Activated CD4-positive, alpha-beta T cell treated with anti-CD3 and anti-CD28 coated beads for 24 hours (primary cell): ENCODE measurements around the gene KIAA1671.
A peak's percentile ranks its signal among the peaks of the same experiment; 100 is the strongest.
"Not testable (repeated sequence)": the region's sequence is repeated elsewhere in the genome, so short reads cannot be mapped to it uniquely, and the experiment has no call there.

Experiments
- DNase-seq, 2 donors: peaks; one replicate each; pipeline ENCODE4 v3.0.0-alpha.2; 2020; ENCODE audit warnings: low read depth in 2 of 2

The KIAA1671 gene

GRCh38 chr22:25200967-25201366 lies 248.5 kb downstream of the KIAA1671 start:
- DNase-seq: no peak

GRCh38 chr22:25201557-25202273 lies 249.2 kb downstream of the KIAA1671 start:
- DNase-seq: no peak

- peak; percentile 29 to 42 for DNase-seq
These were observed 249.9 kb downstream of the KIAA1671 start for GRCh38 chr22:25202290-25202921.

GRCh38 chr22:25203082-25203481 lies 250.6 kb downstream of the KIAA1671 start:
- DNase-seq: no peak

GRCh38 chr22:25204547-25204946 lies 252.0 kb downstream of the KIAA1671 start:
- DNase-seq: not testable (repeated sequence)

GRCh38 chr22:25205847-25206246 lies 253.3 kb downstream of the KIAA1671 start:
- DNase-seq: no peak

GRCh38 chr22:25206998-25207397 lies 254.5 kb downstream of the KIAA1671 start:
- no peak for DNase-seq

DNA sequence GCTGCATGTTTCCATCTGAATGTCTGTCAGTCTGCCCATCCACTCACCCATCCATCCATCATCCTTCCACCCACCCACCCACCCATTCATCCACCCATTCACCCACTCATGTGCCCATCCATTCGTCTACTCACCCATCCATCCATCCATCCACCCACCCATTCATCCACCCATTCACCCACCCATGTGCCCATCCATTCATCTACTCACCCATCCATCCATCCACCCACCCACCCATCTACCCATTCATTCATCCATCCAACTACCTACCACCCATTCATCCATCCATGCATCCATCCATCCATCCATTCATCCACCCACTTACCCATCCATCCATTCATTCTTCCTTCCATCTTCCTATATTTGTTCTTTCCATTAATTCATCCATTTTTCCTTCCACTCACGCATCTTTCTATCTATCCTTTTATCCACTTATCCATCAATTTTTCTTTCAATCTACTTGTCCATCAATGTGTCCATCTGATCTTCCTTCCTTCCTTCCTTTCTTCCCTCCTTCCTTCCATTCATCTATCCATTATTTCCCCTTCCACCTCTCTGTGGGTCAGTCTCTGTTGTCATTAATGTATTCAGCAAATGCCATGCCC lies 255.1 kb downstream of the KIAA1671 start:
- DNase-seq: no peak

DNA sequence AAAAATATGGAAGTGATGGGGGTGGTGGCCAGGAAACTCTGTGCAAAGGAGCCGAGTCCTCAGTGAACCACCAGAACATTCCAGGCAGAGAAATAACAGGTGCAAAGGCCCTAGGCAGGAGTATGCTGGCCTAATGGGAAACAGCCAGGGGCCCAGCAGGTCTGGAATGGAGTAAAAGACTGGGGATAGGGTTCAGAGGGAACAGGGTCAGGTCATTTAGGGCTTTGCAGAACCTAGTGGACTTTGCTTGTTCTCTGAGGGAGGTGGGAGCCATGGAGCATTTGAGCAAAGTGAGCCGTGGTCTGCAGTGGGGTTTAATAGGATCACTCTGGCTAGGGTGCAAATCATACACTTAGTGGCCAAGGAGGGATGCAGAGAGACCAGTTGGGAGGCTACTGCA lies 255.8 kb downstream of the KIAA1671 start:
- no peak for DNase-seq

DNA sequence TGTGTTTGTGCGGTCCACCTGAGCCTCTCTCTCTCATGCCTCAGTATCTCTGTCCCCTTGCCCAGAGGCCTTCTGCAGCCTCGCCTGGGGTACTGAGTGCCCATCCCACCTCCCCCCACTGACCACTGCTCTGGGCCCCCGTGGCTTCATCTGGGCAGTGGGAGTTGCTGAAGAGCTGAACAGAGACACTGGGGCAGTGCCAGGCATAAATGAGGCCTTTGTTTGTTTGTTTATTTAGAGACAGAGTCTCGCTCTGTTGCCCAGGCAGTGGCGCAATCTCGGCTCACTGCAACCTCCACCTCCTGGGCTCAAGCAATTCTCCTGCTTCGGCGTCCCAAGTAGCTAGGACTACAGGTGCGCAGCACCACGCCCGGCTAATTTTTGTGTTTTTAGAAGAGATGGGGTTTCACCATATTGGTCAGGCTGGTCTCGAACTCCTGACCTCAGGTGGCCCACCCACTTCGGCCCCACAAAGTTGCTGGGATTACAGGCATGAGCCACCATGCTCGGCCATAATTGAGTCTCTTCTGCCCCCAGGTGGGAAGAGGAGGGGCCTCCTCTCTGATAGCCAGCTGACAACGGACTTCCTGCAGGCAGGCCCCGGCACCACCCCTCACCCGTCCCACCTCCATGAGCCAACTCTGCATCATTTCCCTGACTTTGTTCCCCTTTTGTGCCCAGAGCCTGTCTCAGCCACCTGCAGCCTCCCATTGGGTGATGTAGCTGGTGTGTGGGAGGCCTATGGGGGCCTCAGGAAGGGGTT lies 256.4 kb downstream of the KIAA1671 start:
- DNase-seq: no peak

- no peak for DNase-seq
These were observed 258.3 kb downstream of the KIAA1671 start for GRCh38 chr22:25210793-25211192.

- no peak for DNase-seq
These were observed 259.8 kb downstream of the KIAA1671 start for GRCh38 chr22:25212337-25212736.

GRCh38 chr22:25213221-25213620 lies 260.7 kb downstream of the KIAA1671 start:
- no peak for DNase-seq

DNA sequence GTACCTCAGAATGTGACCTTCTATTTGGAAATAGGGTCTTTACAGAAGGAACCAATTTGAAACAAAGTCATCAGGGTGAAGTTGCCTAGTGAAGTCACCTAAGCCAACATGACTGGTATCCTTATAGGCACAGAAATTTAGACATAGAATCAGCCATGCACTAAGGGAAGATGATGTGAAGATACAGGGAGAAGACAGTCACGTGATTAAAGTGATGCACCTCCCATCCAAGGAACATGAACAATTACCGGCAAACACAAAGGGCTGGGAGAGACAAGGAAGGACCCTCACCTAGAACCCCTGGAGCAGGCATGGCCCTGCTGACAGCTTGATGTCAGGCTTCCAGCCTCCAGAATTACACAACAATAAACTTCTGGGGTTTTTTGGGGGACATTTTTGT lies 263.7 kb downstream of the KIAA1671 start:
- DNase-seq: no peak

DNA sequence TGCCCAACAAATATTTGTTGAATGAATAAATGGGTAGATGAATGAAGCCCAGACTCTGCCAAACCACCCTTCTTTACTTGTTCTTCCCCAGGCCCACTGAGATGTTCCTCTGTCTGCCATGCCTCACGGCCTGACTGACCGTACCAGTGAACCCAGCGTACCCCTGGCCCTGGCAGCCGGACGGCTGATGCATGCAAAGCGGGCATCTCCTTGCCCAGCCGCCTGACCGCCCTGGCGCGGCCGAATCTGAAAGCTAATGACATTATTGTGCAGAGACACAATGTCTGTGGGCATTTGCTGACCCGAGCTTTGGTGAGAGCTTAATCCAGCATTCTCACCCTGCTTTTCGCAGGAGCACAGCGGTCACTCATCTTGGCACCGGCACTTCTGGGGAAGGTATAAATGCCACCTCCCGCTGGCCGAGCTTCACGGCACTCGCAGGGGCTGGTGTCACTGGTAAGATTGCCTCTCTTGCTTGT lies 266.7 kb downstream of the KIAA1671 start, which contains the start of gene CRYBB2:
Gene CRYBB2 (plus strand): TSS at position 429 of the 479 bp plus-strand sequence. CDS start 1,791 bp downstream, outside the sequence.
- DNase-seq: no peak

DNA sequence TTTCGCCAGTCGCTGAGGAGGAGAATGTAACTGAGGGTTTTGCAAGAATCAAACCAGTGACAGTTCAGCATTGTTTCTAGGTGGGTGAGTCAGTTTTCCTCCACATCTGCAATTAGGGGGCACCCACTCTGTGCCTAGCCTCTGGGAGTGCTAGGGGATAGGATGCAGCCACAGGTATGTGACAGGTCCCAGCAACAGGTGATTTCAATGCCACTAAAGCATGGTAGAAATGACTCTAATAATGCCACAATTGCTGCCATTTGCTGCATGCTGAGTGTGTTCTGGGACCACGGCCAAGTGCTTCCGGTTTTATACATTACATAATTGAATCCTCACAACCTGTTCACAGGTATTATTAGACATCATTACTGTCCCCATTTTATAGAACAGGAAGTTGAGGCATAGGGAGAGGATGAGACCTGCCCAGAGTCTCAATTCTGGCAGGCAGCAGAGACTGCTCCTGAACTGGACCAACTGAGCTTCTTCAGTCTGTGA lies 267.5 kb downstream of the KIAA1671 start:
- no peak for DNase-seq

DNA sequence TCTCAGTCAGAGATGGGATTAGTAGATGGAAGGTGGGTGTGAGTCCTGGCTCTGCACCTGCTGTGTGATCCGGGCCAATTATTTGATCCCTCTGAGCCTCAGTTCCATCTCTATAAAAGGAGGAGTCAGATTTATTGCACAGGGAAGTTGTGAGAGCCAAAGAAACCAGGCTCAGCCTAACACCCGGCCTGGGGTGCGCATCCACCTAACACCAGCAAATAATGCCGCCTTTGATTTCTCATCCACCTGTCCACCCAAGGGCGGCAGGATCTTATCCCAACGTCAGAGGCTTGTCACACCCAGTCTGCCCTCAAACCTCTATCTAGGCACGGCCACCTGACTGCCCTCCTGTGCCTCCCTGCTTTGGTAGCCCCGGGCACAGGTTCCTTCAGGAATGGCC lies 269.3 kb downstream of the KIAA1671 start:
- no peak for DNase-seq

DNA sequence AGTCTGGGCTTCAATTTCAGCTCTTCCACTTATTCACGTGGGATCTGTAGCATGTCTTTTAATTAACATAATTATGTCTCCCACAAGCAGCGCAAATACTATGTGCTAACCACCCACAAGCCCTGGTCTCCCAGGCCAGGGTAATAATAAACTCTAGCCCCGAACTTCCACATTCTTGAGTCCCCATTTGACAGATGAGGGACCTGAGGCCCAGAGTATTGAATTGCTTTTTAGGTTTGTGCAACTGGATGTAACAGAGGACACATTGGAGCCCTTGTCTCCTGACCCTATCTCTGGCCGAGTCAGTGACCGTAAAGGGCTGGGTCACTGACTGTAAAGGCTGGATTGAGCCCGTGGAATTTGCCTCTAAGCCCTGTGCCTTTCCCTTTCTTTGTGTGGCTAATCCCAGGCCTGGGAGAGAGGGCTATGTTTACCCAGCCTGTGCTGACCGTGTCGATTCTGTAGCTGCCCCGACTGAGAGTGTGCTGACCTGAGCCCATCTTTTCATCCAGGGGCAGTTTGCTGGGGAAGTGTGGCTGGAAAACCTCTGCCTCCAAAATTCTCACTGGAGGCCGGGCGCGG lies 270.8 kb downstream of the KIAA1671 start:
- DNase-seq: no peak

DNA sequence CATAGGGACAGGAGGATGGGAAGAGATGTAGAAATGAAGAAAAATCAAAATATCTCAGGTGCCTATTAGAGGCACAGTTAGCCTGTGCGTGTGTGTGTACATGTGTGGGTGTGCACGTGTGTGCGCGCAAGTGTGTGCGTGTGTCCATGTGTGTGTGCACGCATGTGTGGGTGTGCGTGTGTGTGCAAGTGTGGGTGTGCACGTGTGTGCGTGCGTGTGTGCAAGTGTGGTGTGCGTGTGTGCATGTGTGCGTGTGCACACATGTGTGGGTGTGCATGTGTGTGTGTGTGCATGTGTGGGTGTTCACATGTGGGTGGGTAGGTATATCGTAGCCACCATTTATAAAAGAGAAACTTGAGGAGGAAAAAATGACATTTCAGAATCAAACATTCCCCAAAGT lies 276.3 kb downstream of the KIAA1671 start:
- DNase-seq: no peak

- DNase-seq: not testable (repeated sequence)
These were observed 278.2 kb downstream of the KIAA1671 start for GRCh38 chr22:25230760-25231159.

- DNase-seq: no peak
These were observed 279.8 kb downstream of the KIAA1671 start for GRCh38 chr22:25232301-25232700.
